Measurements from ENCODE around the gene PREX1. TPM values are rescaled to one million over a fixed set of nuclear protein-coding genes. Genes with fewer than 3 reads are reported as not detected.

Gene PREX1
- total and polyA plus RNA-seq, 2 of the 4 experiments (the other 2 are of a cell fraction) = 0.67 to 0.72 TPM

- TF ChIP-seq SMC3 (IDR thresholded peaks at IDR 0.05; ENCODE audit: low read depth, low read length) (no peak), ELK1 (IDR thresholded peaks at IDR 0.05; ENCODE audit: borderline replicate concordance, low read depth, low read length) (no peak), POLR2A (IDR thresholded peaks at IDR 0.05; ENCODE audit: low read depth, low read length) (no peak), RFX5 (IDR thresholded peaks at IDR 0.05; ENCODE audit: low read depth, low read length) (no peak)
- dilution Hi-C loops (cut with HindIII; ENCODE audit: low sequenced_read_pairs, unreplicated experiment) = no loop called here
Observed at GRCh38 chr20:48850977-48851299, 23.1 kb upstream of the PREX1 start.

More at GRCh38 chr20:48850977-48851299, 23.1 kb upstream of the PREX1 start:
- Histone ChIP-seq H3K56ac (ENCODE audit: extremely low read depth, insufficient read depth, low read length) (no peak overlapping the region), H2BK120ac (ENCODE audit: low read depth, low read length) (no peak overlapping the region), H3K4ac (ENCODE audit: low read depth, low read length) (no peak overlapping the region), H3K9ac (ENCODE audit: low read depth, low read length) (no peak overlapping the region), H3K27me3 (ENCODE audit: control insufficient read depth, insufficient read depth, low read length) (peaks cover 4% of the 10 kb centered on the region; the same call in 1 of the 2 replicates), H4K8ac (ENCODE audit: low read depth in 2 of 2, low read length in 2 of 2) (no peak overlapping the region), H3K23ac (ENCODE audit: low read depth, low read length) (no peak overlapping the region), H2AFZ (replicated peaks; ENCODE audit: low read length, poor library complexity) (no peak overlapping the region), H3K4me3 (ENCODE audit: insufficient read depth, low read depth, low read length) (no peak overlapping the region), H3K4me1 (ENCODE audit: control insufficient read depth, insufficient read depth, low read length) (no peaks in the 10 kb centered on the region; the same call in 1 of the 2 replicates), H3K18ac (ENCODE audit: low read depth, low read length) (no peak overlapping the region), H3K14ac (replicated peaks; ENCODE audit: low read depth, low read length) (no peak overlapping the region), H2AK9ac (replicated peaks; ENCODE audit: low read depth, low read length, poor library complexity) (no peak overlapping the region), H3K79me1 (ENCODE audit: low read depth in 1 of 2, low read length in 2 of 2) (no peaks in the 10 kb centered on the region), H4K91ac (ENCODE audit: insufficient read depth, low read depth, low read length) (no peak overlapping the region), H4K5ac (ENCODE audit: low read depth, low read length) (no peak overlapping the region), H3K27ac (ENCODE audit: insufficient read depth, low read length) (no peak overlapping the region), H3K4me2 (ENCODE audit: low read depth, low read length) (no peak overlapping the region), H2BK15ac (ENCODE audit: low read depth, low read length) (no peak overlapping the region), H2AK5ac (ENCODE audit: low read depth, low read length) (no peak overlapping the region), H3K9me3 (ENCODE audit: control insufficient read depth, insufficient read depth, low read length) (no peaks in the 10 kb centered on the region), H2BK20ac (ENCODE audit: low read depth, low read length) (no peak overlapping the region), H3K9me1 (ENCODE audit: insufficient read depth, low read length) (peaks cover 3% of the 10 kb centered on the region; the same call in 1 of the 2 replicates), H2BK5ac (ENCODE audit: low read depth, low read length, poor library complexity, severe bottlenecking) (no peak overlapping the region), H4K20me1 (ENCODE audit: insufficient read depth, low read length) (peaks cover 3% of the 10 kb centered on the region; the same call in 1 of the 2 replicates), H3K36me3 (ENCODE audit: control insufficient read depth, insufficient read depth, low read length) (no peaks in the 10 kb centered on the region)
- intact Hi-C loops (cut with micrococcal nuclease) (no loop called here), in situ Hi-C loops (cut with MboI; ENCODE audit: low sequenced_read_pairs) (no loop called here)
- POLR2A ChIA-PET (ENCODE audit: unreplicated experiment) = no interaction called here
- no peak for DNase-seq
- ATAC-seq (ENCODE audit: low read depth) = no peak
- WGBS, 2 experiments (ENCODE audit: extremely low coverage in 2 of 2, insufficient read length in 1 of 2) = 86% methylated on average over 2 of the region's 6 CpGs; no CpG with 5 or more reads in 1 of the 2 experiments
- BruUV-seq (replicated peaks) = no TSS peak
- CTCF ChIA-PET = no interaction called here
